RWPE2 (cell line): Measurements from ENCODE around the gene KLHL29.

Experiments
- ATAC-seq: fragments of 200-7000 bp; cut with Tn5 transposase; 3 replicates; pipeline ENCODE4 v1.9.1; 2021; ENCODE audit warnings: low read depth
- DNase-seq: peaks from one replicate; pipeline ENCODE4 v3.0.0-alpha.2; 2020; ENCODE audit warnings: low spot score
- H3K27ac ChIP-seq: fragments of 450-650 bp; 2 replicates; pipeline ENCODE4 v1.5.1; 2017; ENCODE audit warnings: mild to moderate bottlenecking; ENCODE audit not compliant: poor library complexity, severe bottlenecking
- H3K27me3 ChIP-seq: fragments of 250-450 bp; sonication (Bioruptor Pico); 2 replicates; pipeline ENCODE4 v1.5.1; 2021; ENCODE audit warnings: mild to moderate bottlenecking, moderate library complexity; ENCODE audit not compliant: insufficient read depth, poor library complexity, severe bottlenecking
- H3K36me3 ChIP-seq: fragments of 250-450 bp; sonication (Bioruptor Pico); 2 replicates; pipeline ENCODE4 v1.5.1; 2020; ENCODE audit warnings: low read depth, mild to moderate bottlenecking, moderate library complexity
- H3K4me1 ChIP-seq: fragments of 250-450 bp; sonication (Bioruptor Pico); 2 replicates; pipeline ENCODE4 v1.5.1; 2021; ENCODE audit warnings: mild to moderate bottlenecking, moderate library complexity; ENCODE audit not compliant: insufficient read depth, poor library complexity, severe bottlenecking
- H3K4me3 ChIP-seq: fragments of 250-450 bp; sonication (Bioruptor Pico); 2 replicates; pipeline ENCODE4 v1.5.1; 2021; ENCODE audit warnings: mild to moderate bottlenecking, moderate library complexity; ENCODE audit not compliant: severe bottlenecking
- H3K9me3 ChIP-seq: fragments of 250-450 bp; sonication (Bioruptor Pico); 2 replicates; pipeline ENCODE4 v1.5.1; 2021; ENCODE audit warnings: mild to moderate bottlenecking, moderate library complexity; ENCODE audit not compliant: severe bottlenecking
- TF ChIP-seq, protein P1 (sequence below): fragments of 450-650 bp; IDR thresholded peaks from one replicate; pipeline ENCODE4 v1.5.1; 2017; ENCODE audit warnings: mild to moderate bottlenecking, moderate library complexity; ENCODE audit not compliant: poor library complexity, severe bottlenecking

The KLHL29 gene

DNA sequence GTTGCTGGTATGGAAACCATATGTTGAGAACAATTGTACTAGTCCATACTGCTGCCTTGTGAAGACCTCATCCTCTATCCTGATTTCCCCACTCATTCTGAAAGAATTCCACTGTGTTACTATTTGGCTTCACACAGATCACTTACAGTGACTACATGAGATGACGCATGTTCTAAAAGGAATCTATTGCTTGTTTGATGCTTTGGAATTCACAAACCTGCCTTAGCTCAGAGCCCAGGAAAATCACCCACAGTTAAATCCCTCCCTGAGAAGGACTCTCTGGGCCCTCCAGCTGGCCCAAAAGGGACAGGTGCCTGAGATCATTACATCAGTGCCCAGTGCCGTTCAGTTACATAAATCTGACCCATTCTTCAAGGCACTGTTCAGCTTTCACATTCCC is 45.3 kb downstream of the KLHL29 start:
- H3K4me1 ChIP-seq: no peaks in the 10 kb centered on the region
- no peak overlapping the region for H3K4me3 ChIP-seq
- ATAC-seq (peak; percentile 69), DNase-seq (no peak)
- H3K27ac ChIP-seq: no peak overlapping the region
- H3K27me3 ChIP-seq: no peaks in the 10 kb centered on the region
- TF ChIP-seq, protein P1, sequence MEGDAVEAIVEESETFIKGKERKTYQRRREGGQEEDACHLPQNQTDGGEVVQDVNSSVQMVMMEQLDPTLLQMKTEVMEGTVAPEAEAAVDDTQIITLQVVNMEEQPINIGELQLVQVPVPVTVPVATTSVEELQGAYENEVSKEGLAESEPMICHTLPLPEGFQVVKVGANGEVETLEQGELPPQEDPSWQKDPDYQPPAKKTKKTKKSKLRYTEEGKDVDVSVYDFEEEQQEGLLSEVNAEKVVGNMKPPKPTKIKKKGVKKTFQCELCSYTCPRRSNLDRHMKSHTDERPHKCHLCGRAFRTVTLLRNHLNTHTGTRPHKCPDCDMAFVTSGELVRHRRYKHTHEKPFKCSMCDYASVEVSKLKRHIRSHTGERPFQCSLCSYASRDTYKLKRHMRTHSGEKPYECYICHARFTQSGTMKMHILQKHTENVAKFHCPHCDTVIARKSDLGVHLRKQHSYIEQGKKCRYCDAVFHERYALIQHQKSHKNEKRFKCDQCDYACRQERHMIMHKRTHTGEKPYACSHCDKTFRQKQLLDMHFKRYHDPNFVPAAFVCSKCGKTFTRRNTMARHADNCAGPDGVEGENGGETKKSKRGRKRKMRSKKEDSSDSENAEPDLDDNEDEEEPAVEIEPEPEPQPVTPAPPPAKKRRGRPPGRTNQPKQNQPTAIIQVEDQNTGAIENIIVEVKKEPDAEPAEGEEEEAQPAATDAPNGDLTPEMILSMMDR: no peak
- no peaks in the 10 kb centered on the region for H3K9me3 ChIP-seq
- H3K36me3 ChIP-seq: no peaks in the 10 kb centered on the region

DNA sequence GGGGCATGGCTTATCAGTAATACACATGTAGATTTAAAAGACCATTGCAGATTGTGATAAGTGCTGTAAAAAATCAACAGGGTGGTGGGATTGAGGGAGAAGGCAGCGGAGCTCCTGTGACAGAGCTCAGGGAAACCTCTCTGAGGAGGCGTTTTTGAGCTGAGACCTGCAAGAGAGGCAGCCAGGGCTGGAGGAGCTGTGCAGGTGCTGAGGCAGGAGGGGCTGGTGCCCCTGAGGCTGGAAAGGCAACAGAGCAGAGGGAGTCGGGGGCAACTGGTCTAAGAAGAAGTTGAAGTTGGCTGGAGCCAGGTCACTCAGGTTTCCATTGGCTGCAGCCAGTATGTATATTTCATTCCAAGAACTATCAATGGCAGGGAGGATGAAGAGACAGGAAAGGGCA is 47.6 kb downstream of the KLHL29 start:
- Histone ChIP-seq H3K9me3 (no peaks in the 10 kb centered on the region), H3K4me1 (no peaks in the 10 kb centered on the region), H3K27me3 (no peaks in the 10 kb centered on the region), H3K4me3 (no peak overlapping the region), H3K27ac (no peak overlapping the region), H3K36me3 (no peaks in the 10 kb centered on the region)
- TF ChIP-seq, protein P1: no peak
- ATAC-seq: no peak
- DNase-seq: no peak

DNA sequence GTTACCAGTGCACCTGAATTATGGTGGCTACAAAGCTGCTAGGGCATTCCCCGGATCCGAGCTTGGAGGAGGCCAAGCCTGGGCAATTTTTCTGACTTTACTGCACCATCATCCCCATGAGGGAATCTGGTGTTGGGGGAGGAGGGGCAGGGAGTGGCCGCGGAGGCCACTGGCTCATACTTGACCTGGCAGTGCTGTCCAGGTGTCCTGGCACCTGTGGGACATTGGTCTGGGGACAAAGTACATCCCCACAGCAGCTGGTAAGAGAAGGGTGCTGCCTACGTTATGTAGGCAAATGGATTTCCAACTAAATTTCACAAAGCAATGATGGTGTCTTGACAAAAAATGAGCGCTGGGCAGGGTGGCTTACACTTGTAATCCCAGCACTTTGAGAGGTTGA is 48.3 kb downstream of the KLHL29 start:
- Histone ChIP-seq H3K4me3 (no peak overlapping the region), H3K27me3 (no peaks in the 10 kb centered on the region), H3K36me3 (no peaks in the 10 kb centered on the region), H3K27ac (no peak overlapping the region), H3K4me1 (no peaks in the 10 kb centered on the region), H3K9me3 (no peaks in the 10 kb centered on the region)
- ATAC-seq (no peak), DNase-seq (no peak)
- TF ChIP-seq, protein P1: no peak

- TF ChIP-seq, protein P1: no peak
- ATAC-seq: no peak; the same call in 2 of the 3 replicates
Observed at GRCh38 chr2:23434721-23435121, 49.7 kb downstream of the KLHL29 start.

GRCh38 chr2:23435250-23436035 is 50.5 kb downstream of the KLHL29 start:
- H3K4me3 ChIP-seq: no peak overlapping the region
- no peaks in the 10 kb centered on the region for H3K4me1 ChIP-seq
- ATAC-seq (no peak), DNase-seq (no peak)
- H3K36me3 ChIP-seq: no peaks in the 10 kb centered on the region
- H3K27ac ChIP-seq: no peak overlapping the region
- no peaks in the 10 kb centered on the region for H3K27me3 ChIP-seq
- TF ChIP-seq, protein P1: no peak
- H3K9me3 ChIP-seq: no peaks in the 10 kb centered on the region

More at GRCh38 chr2:23434721-23435121, 49.7 kb downstream of the KLHL29 start:
- Histone ChIP-seq H3K9me3 (no peaks in the 10 kb centered on the region), H3K4me3 (no peak overlapping the region), H3K4me1 (no peaks in the 10 kb centered on the region), H3K27me3 (no peaks in the 10 kb centered on the region), H3K27ac (no peak overlapping the region), H3K36me3 (no peaks in the 10 kb centered on the region)
- no peak for DNase-seq
